ENCODE results near the gene POC1A.

GRCh38 chr3:52030714-52031310, 123.4 kb downstream of the POC1A start:
- no peak for TF ChIP-seq EZH2 (IDR thresholded peaks at IDR 0.05; ENCODE audit: low read depth)
- no peak for TF ChIP-seq CTCF (conservative IDR thresholded peaks at IDR 0.05)

All from PC-9 (cell line).